ENCODE data around the gene STXBP2.
A peak's percentile ranks its signal among the peaks of the same experiment; 100 is the strongest.

STXBP2 gene

GRCh38 chr19:7676854-7677253 is 39.9 kb downstream of the STXBP2 start, which contains the start of gene MCEMP1:
Gene MCEMP1 (plus strand): TSS chr19:7677090. CDS start chr19:7677121, 31 bp downstream.
- H3K79me2 ChIP-seq (ENCODE audit: control insufficient read depth, insufficient read depth, low read length) = peaks cover under 1% of the 10 kb centered on the region
- no peak within 1 kb of the TSS for H2BK120ac ChIP-seq (ENCODE audit: low read depth, low read length)
- no peak within 1 kb of the TSS for H3K56ac ChIP-seq (ENCODE audit: low read length)
- H2BK15ac ChIP-seq (replicated peaks; ENCODE audit: low read depth) = no peak within 1 kb of the TSS
- H3K79me1 ChIP-seq (ENCODE audit: low read length) = peaks cover under 1% of the 10 kb centered on the region
- no peaks in the 10 kb centered on the region for H3K27me3 ChIP-seq (ENCODE audit: insufficient read depth, low read length, poor library complexity)
- H3K4ac ChIP-seq (ENCODE audit: low read depth, low read length) = no peak within 1 kb of the TSS
- no peak within 1 kb of the TSS for H2AK5ac ChIP-seq (ENCODE audit: low read length)
- whole genome bisulfite sequencing (ENCODE audit: extremely low coverage, insufficient coverage, low lambda C conversion rate) = no CpG with 5 or more reads among the region's 10 CpGs
- no peak within 1 kb of the TSS for H3K9ac ChIP-seq (ENCODE audit: low read length)
- no peak within 1 kb of the TSS for H4K5ac ChIP-seq (ENCODE audit: low read length)
- H3K23ac ChIP-seq (ENCODE audit: low read length) = no peak within 1 kb of the TSS
- no peak within 1 kb of the TSS for H2BK5ac ChIP-seq (ENCODE audit: low read length)
- peaks cover under 1% of the 10 kb centered on the region for H3K4me1 ChIP-seq (ENCODE audit: control insufficient read depth, low read depth, low read length)
- no peak for DNase-seq
- H3K18ac ChIP-seq (ENCODE audit: low read length) = no peak within 1 kb of the TSS
- no peaks in the 10 kb centered on the region for H3K36me3 ChIP-seq (ENCODE audit: control insufficient read depth, insufficient read depth, low read length)
- H3K27ac ChIP-seq (ENCODE audit: low read depth, low read length) = no peak within 1 kb of the TSS
- H4K8ac ChIP-seq (ENCODE audit: low read depth, low read length) = no peak within 1 kb of the TSS
- H3K4me3 ChIP-seq (ENCODE audit: low read length) = no peak within 1 kb of the TSS
- H3K4me2 ChIP-seq (ENCODE audit: low read length) = no peak within 1 kb of the TSS

- no CpG with 5 or more reads among the region's 12 CpGs for WGBS (ENCODE audit: extremely low coverage, insufficient coverage, low lambda C conversion rate)
- no peaks in the 10 kb centered on the region for H3K27me3 ChIP-seq (ENCODE audit: insufficient read depth, low read length, poor library complexity)
Measured at GRCh38 chr19:7677669-7678311, 40.9 kb downstream of the STXBP2 start.

GRCh38 chr19:7678971-7679751 is 42.3 kb downstream of the STXBP2 start:
- no peak overlapping the region for H3K27ac ChIP-seq (ENCODE audit: low read depth, low read length)
- no CpG with 5 or more reads among the region's 30 CpGs for WGBS (ENCODE audit: extremely low coverage, insufficient coverage, low lambda C conversion rate)

More at GRCh38 chr19:7677669-7678311, 40.9 kb downstream of the STXBP2 start:
- Histone ChIP-seq H2BK120ac (ENCODE audit: low read depth, low read length) (no peak overlapping the region), H3K4me3 (ENCODE audit: low read length) (no peak overlapping the region), H4K5ac (ENCODE audit: low read length) (no peak overlapping the region), H3K9ac (ENCODE audit: low read length) (no peak overlapping the region), H3K4me2 (ENCODE audit: low read length) (no peak overlapping the region), H2BK5ac (ENCODE audit: low read length) (no peak overlapping the region), H3K23ac (ENCODE audit: low read length) (no peak overlapping the region), H3K18ac (ENCODE audit: low read length) (no peak overlapping the region), H4K8ac (ENCODE audit: low read depth, low read length) (no peak overlapping the region), H3K56ac (ENCODE audit: low read length) (no peak overlapping the region), H3K79me1 (ENCODE audit: low read length) (peaks cover 3% of the 10 kb centered on the region), H3K79me2 (ENCODE audit: control insufficient read depth, insufficient read depth, low read length) (peaks cover 4% of the 10 kb centered on the region), H2AK5ac (ENCODE audit: low read length) (no peak overlapping the region), H3K4ac (ENCODE audit: low read depth, low read length) (no peak overlapping the region), H3K36me3 (ENCODE audit: control insufficient read depth, insufficient read depth, low read length) (no peaks in the 10 kb centered on the region), H3K27ac (ENCODE audit: low read depth, low read length) (no peak overlapping the region), H3K4me1 (ENCODE audit: control insufficient read depth, low read depth, low read length) (peaks cover 3% of the 10 kb centered on the region), H2BK15ac (replicated peaks; ENCODE audit: low read depth) (no peak overlapping the region)
- DNase-seq = peak; percentile 51

GRCh38 chr19:7679771-7680605 is 43.1 kb downstream of the STXBP2 start:
- peaks cover 4% of the 10 kb centered on the region for H3K79me2 ChIP-seq (ENCODE audit: control insufficient read depth, insufficient read depth, low read length)
- no peak overlapping the region for H4K8ac ChIP-seq (ENCODE audit: low read depth, low read length)
- H2BK5ac ChIP-seq (ENCODE audit: low read length) = no peak overlapping the region
- H2BK120ac ChIP-seq (ENCODE audit: low read depth, low read length) = no peak overlapping the region
- H3K56ac ChIP-seq (ENCODE audit: low read length) = peak overlapping the region; percentile 67
- H3K4me3 ChIP-seq (ENCODE audit: low read length) = no peak overlapping the region
- WGBS (ENCODE audit: extremely low coverage, insufficient coverage, low lambda C conversion rate) = no CpG with 5 or more reads among the region's 22 CpGs
- no peak overlapping the region for H3K18ac ChIP-seq (ENCODE audit: low read length)
- H3K79me1 ChIP-seq (ENCODE audit: low read length) = peaks cover 3% of the 10 kb centered on the region
- H3K4me2 ChIP-seq (ENCODE audit: low read length) = no peak overlapping the region
- DNase-seq = no peak
- H3K27ac ChIP-seq (ENCODE audit: low read depth, low read length) = no peak overlapping the region
- no peak overlapping the region for H2BK15ac ChIP-seq (replicated peaks; ENCODE audit: low read depth)
- H2AK5ac ChIP-seq (ENCODE audit: low read length) = no peak overlapping the region
- H4K5ac ChIP-seq (ENCODE audit: low read length) = no peak overlapping the region
- H3K23ac ChIP-seq (ENCODE audit: low read length) = no peak overlapping the region
- H3K4me1 ChIP-seq (ENCODE audit: control insufficient read depth, low read depth, low read length) = peaks cover 3% of the 10 kb centered on the region
- H3K4ac ChIP-seq (ENCODE audit: low read depth, low read length) = no peak overlapping the region
- no peaks in the 10 kb centered on the region for H3K27me3 ChIP-seq (ENCODE audit: insufficient read depth, low read length, poor library complexity)
- H3K36me3 ChIP-seq (ENCODE audit: control insufficient read depth, insufficient read depth, low read length) = no peaks in the 10 kb centered on the region
- H3K9ac ChIP-seq (ENCODE audit: low read length) = peak overlapping the region; percentile 48

More at GRCh38 chr19:7678971-7679751, 42.3 kb downstream of the STXBP2 start:
- Histone ChIP-seq H2BK15ac (replicated peaks; ENCODE audit: low read depth) (no peak overlapping the region), H3K18ac (ENCODE audit: low read length) (no peak overlapping the region), H3K27me3 (ENCODE audit: insufficient read depth, low read length, poor library complexity) (no peaks in the 10 kb centered on the region), H3K4ac (ENCODE audit: low read depth, low read length) (no peak overlapping the region), H3K23ac (ENCODE audit: low read length) (no peak overlapping the region), H3K36me3 (ENCODE audit: control insufficient read depth, insufficient read depth, low read length) (no peaks in the 10 kb centered on the region), H3K4me3 (ENCODE audit: low read length) (no peak overlapping the region), H3K56ac (ENCODE audit: low read length) (no peak overlapping the region), H2BK120ac (ENCODE audit: low read depth, low read length) (no peak overlapping the region), H4K5ac (ENCODE audit: low read length) (no peak overlapping the region), H2AK5ac (ENCODE audit: low read length) (no peak overlapping the region), H3K79me2 (ENCODE audit: control insufficient read depth, insufficient read depth, low read length) (peaks cover 4% of the 10 kb centered on the region), H3K79me1 (ENCODE audit: low read length) (peaks cover 3% of the 10 kb centered on the region), H3K4me2 (ENCODE audit: low read length) (no peak overlapping the region), H4K8ac (ENCODE audit: low read depth, low read length) (no peak overlapping the region), H2BK5ac (ENCODE audit: low read length) (no peak overlapping the region), H3K9ac (ENCODE audit: low read length) (no peak overlapping the region), H3K4me1 (ENCODE audit: control insufficient read depth, low read depth, low read length) (peaks cover 3% of the 10 kb centered on the region)
- no peak for DNase-seq

GRCh38 chr19:7680606-7681339 is 43.9 kb downstream of the STXBP2 start, which contains the start of gene TRAPPC5:
Gene TRAPPC5 (plus strand): TSS chr19:7680833. CDS start chr19:7682254, 1,421 bp downstream.
- Histone ChIP-seq H3K23ac (ENCODE audit: low read length) (no peak within 1 kb of the TSS), H3K79me1 (ENCODE audit: low read length) (peaks cover 3% of the 10 kb centered on the region), H2BK15ac (replicated peaks; ENCODE audit: low read depth) (no peak within 1 kb of the TSS), H3K18ac (ENCODE audit: low read length) (peak within 1 kb of the TSS; percentile 91), H3K56ac (ENCODE audit: low read length) (peak within 1 kb of the TSS; percentile 89), H3K4me2 (ENCODE audit: low read length) (peak within 1 kb of the TSS; percentile 89), H3K27me3 (ENCODE audit: insufficient read depth, low read length, poor library complexity) (no peaks in the 10 kb centered on the region), H3K4me3 (ENCODE audit: low read length) (peak within 1 kb of the TSS; percentile 85), H2AK5ac (ENCODE audit: low read length) (no peak within 1 kb of the TSS), H2BK120ac (ENCODE audit: low read depth, low read length) (no peak within 1 kb of the TSS), H3K4me1 (ENCODE audit: control insufficient read depth, low read depth, low read length) (peaks cover 3% of the 10 kb centered on the region), H4K8ac (ENCODE audit: low read depth, low read length) (no peak within 1 kb of the TSS), H3K36me3 (ENCODE audit: control insufficient read depth, insufficient read depth, low read length) (no peaks in the 10 kb centered on the region), H3K9ac (ENCODE audit: low read length) (peak within 1 kb of the TSS; percentile 93), H3K4ac (ENCODE audit: low read depth, low read length) (peak within 1 kb of the TSS; percentile 8), H4K5ac (ENCODE audit: low read length) (no peak within 1 kb of the TSS), H2BK5ac (ENCODE audit: low read length) (no peak within 1 kb of the TSS), H3K27ac (ENCODE audit: low read depth, low read length) (no peak within 1 kb of the TSS), H3K79me2 (ENCODE audit: control insufficient read depth, insufficient read depth, low read length) (peaks cover 4% of the 10 kb centered on the region)
- no CpG with 5 or more reads among the region's 79 CpGs for WGBS (ENCODE audit: extremely low coverage, insufficient coverage, low lambda C conversion rate)
- DNase-seq = peak; percentile 89

Data from mesendoderm (in vitro differentiated cells).